ENCODE data around the gene OXCT1.

- TF ChIP-seq, protein P1, sequence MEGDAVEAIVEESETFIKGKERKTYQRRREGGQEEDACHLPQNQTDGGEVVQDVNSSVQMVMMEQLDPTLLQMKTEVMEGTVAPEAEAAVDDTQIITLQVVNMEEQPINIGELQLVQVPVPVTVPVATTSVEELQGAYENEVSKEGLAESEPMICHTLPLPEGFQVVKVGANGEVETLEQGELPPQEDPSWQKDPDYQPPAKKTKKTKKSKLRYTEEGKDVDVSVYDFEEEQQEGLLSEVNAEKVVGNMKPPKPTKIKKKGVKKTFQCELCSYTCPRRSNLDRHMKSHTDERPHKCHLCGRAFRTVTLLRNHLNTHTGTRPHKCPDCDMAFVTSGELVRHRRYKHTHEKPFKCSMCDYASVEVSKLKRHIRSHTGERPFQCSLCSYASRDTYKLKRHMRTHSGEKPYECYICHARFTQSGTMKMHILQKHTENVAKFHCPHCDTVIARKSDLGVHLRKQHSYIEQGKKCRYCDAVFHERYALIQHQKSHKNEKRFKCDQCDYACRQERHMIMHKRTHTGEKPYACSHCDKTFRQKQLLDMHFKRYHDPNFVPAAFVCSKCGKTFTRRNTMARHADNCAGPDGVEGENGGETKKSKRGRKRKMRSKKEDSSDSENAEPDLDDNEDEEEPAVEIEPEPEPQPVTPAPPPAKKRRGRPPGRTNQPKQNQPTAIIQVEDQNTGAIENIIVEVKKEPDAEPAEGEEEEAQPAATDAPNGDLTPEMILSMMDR (IDR thresholded peaks at IDR 0.05; ENCODE audit: poor library complexity) = peak; percentile 89
- TF ChIP-seq EZH2 (IDR thresholded peaks at IDR 0.05; ENCODE audit: borderline replicate concordance) = no peak
- no peak for TF ChIP-seq EZH2phosphoT487 (IDR thresholded peaks at IDR 0.05; ENCODE audit: low read depth, severe bottlenecking, unreplicated experiment)
These were observed 26.5 kb downstream of the OXCT1 start for GRCh38 chr5:41843456-41844370.
